Activated CD8-positive, alpha-beta memory T cell treated with anti-CD3 and anti-CD28 coated beads for 4 hours (primary cell): ENCODE data around the gene OSER1.
"Not testable (repeated sequence)": the region's sequence is repeated elsewhere in the genome, so short reads cannot be mapped to it uniquely, and the experiment has no call there.

ENCODE experiments used
- DNase-seq, 2 donors: peaks; one replicate each; pipeline ENCODE4 v3.0.0-alpha.2; 2020; ENCODE audit warnings: low read depth in 2 of 2

The OSER1 gene

DNA sequence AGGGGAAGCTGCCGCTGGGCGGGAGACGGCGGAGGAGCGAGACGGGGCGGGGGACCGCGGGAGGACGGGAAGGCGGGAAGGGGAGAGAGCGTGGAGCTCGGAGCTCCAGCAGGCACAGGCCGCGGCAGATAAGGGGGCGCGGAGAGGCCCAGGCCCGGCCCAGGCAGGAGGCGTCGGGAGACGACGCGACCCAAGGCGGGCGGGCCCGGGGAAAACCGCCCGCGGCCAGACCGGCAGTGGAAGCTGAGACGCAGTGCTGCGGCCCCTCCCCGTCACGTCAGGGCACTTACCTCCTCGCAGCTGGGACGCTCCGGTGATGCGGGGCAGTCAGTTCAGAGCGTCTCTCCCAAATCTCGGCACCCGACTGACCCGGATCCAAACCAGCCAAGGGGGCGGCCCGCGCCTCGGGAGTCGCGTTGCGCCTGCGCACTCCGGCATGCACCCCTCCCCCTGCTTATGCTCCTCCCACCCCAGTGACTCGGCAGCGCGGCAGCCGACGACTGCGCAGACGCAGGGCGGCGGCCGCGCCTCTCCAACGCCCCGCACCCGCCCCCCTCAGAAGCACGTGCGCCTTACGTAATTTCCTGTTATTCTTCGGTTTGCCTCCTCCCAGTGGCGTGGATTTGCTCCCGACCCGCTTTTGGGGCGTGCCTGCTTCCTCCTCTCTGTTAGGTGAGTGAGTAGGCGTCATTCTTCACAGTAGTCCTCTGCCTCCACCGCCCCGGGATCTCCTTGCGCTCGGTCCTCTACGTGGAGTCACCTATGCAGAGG lies at the start of gene OSER1:
OSER1 (minus strand) TSS at position 366 of the 771 bp plus-strand sequence. CDS start 3,814 bp downstream, outside the sequence.
- DNase-seq, result peak; percentile 95 to 96

DNA sequence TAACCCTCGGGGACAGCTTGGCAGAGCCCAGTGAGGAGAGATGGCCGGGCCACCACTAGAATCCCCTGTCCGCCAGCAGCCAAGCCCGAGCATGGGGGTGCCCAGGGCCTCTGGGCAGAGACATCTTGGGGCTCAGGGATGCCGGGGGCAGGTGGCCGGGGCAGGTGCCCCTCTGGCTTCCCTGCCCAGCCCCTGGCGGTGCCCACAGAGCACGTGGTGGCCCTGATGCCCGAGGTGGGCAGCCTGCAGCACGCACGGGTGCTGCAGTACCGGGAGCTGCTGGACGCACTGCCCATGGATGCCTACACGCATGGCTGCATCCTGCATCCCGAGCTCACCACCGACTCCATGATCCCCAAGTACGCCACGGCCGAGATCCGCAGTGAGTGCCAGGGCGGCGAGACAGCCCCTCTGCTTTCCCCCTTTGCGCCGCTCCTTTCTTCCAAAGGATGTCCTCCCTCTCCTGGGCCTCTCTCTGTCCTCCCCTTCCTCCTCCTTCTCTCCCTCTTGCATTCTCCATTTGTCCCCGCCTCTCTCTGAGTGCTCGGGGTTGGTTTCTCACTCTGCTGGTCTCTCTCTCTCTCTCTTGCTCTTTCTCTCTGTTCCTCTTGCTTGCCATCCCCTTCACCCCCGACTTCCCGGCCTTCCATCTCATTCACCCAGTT lies 47.8 kb upstream of the OSER1 start:
- DNase-seq, result no peak

DNA sequence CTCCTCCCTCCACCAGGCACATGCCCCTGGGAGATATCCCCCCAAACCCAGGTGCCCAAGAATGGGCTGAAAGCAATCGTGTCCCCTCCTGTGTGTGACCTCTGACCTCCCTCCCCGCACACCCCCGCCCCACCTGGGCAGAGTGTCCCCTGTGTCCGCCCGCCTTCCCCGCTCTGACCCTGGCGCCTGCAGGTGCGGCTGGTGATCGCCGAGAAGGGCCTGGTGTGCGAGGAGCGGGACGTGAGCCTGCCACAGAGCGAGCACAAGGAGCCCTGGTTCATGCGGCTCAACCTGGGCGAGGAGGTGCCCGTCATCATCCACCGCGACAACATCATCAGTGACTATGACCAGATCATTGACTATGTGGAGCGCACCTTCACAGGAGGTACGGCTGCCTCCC lies 46.4 kb upstream of the OSER1 start:
- DNase-seq, result no peak

DNA sequence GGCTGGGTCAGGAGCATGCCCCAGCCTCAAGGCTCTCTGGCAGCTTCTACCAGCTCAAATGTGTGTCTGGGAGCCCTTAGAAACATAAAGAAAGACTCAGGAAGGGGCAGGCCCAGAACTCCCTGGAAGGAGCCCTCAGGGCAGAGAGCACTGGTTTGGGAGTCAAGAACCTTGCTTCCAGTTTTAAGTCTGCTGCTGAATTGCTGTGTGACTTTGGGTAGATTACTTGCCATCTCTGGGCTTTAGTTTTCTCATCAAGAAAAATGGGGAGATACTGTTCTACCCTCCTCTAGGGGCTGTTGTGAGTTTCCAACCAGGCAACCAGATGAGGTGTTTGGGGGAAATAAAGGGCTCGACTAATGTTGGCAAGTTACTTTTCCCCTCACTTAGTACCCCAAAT lies 45.4 kb upstream of the OSER1 start:
- no peak for DNase-seq

DNA sequence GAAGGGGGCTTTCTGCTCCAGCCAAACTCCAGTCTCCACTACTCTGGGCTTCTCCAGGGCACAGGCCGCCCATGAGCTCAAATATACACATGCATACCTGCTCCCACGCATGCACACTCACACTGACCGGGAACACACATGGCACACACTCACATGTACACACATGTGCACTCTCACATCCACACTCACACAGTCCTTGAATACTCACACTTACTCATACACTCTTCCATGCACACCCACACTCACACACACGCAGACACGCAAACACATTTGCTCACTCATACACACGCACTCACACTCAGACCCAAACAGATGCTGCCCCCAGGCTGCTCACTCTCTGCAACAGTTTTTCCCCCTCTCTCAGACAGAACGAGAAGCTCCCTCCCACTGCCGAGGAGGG lies 43.5 kb upstream of the OSER1 start:
- no peak for DNase-seq

DNA sequence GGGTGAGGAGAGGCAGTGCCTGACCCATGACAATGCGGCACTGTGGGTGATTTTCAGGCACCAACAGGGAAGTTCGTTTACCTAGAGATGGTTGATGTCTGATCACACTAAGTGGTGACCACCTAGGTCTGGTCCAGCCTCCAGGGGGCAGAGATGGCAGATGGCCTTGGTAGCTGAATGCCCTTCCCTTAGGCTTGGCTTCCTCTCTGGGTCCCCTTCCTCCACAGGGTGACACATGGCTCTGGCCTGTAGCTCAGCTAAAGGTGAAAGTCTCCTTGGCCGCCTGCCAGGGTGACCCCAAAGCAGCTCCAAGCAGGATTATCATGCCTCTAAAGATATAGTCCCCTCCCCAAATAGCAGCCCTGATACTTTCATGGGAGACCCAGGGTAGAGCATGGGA lies 43.0 kb upstream of the OSER1 start:
- DNase-seq, result no peak

DNA sequence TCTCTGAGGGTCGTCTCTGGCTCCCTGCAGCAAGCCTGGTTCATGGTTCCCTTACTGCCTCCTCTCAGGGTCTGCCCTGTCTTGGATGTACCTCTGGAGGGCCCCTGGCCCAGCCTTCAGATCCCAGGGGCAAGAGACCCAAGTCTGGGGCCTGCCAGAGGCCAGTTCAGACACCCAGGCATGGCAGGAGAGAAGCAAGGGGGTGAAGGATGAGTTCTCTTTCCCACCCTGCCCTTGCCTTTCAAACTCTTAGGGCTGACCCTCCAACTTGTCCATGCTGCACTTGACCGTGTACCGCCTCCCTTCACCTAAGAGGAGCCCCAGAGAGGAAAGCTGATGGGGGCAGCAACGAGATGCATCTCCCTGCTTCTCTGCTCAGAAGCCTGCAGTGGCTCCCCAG lies 40.7 kb upstream of the OSER1 start:
- DNase-seq, result no peak

DNA sequence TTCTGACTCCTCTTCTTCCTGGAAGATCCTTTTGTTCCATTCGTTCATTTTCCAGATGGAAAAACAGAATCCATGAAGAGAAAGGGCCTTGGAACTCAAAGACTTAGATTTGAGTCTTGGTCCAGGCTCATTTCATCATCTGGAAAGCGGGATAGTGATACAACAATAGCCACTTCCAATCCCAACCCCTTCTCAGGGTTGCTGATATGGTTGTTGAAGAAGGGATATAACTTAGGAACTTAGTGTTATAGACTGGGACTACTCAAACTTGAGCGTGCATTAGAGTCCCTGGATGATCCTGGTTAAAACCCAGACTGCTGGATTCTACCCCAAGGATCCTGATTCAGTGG lies 37.8 kb upstream of the OSER1 start:
- no peak for DNase-seq

DNA sequence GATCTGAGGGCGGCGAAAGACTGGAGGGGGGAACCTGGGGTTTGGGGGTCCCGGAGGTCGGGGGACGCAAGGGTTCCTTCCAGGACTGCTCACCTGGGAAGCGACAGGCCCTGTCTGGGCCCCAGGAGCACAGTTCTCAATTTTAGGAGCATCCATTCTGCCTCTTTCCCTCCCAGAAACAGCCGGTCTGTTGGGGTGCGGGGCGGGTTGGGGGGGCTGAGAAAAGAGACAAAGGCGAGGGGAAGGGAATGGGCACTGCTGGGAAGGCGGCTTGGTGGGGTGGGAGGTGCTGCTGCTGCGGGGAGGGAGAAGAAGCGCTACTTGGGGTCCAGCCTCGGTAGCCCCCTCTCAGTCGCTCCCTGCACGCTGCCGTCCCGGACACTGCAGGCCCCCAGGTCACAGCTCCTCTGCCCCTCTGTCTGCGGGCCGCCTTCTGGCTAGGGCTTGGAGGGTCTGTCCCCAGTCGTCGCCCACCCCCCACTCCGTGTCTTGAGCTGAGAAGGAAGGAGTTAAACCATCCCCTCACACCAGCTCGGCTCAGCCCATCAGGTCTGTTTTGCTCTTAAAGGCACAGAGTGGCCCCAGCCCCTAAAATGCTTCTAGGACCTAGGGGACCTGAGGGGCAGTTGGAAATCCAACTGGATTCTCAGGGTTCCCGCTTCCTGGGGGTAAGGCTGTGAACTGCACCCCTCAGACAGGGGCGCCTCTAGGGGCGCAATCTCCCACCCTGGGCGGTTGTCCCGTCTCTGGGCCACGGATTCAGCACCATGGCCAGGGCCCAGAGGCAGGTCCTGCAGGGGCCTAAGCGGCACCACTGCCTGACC lies 37.2 kb upstream of the OSER1 start:
- no peak for DNase-seq

DNA sequence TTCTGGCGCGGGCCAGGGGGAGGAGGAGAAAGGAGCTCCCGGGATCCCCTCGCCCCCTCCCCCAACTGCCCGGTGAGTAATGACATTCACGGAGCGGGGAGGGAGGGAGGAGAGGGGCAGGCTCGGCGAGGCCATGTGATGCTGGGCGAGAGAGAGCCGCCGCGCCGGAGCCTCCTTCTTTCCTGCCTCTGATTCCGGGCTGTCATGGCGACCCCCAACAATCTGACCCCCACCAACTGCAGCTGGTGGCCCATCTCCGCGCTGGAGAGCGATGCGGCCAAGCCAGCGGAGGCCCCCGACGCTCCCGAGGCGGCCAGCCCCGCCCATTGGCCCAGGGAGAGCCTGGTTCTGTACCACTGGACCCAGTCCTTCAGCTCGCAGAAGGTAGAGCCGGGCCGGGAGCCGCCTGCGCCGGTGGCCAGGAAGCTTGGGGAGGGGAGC lies 36.6 kb upstream of the OSER1 start, which contains the start of gene GDAP1L1:
GDAP1L1 (plus strand) TSS at position 178 of the 441 bp plus-strand sequence; CDS start at position 205, 27 bp downstream.
- DNase-seq, result no peak

DNA sequence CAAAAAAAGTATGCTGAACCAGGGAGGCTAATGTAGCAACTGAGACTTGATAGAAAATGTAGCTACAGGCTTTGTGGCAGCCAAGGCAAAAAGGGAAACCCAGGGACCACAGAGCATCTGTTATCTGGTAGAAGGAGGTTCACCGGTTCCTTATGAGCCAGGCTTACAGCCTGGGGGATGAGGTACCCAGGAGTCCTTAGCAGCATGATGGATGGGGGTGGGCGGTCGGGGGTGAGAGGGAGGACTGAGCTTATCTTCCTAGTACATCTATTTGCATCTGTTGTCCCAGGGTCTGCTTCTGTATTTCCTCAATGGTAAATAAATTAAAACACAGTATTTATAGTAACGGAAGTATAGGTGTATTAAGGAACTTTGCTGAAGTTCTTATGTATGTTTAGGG lies 35.4 kb upstream of the OSER1 start:
- no peak for DNase-seq

DNA sequence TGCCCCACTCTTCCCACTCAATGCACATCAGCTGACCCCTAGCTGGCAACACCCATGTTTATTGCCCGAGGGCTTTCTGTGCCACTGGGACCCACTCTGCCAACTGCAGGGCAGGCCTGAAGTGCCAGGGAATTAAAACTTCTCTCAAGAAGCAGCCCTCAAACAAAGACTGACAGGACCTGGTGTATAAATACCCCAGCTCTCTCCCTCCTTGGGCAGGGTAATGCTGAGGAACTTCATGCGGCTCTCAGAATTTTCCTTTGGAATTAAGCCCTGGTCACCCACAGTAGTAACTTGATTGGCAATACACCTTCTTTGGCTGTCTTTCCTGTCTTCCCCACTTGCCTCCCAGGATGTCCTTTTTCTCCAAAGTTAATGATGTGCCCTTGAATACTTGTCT lies 31.2 kb upstream of the OSER1 start:
- no peak for DNase-seq

DNA sequence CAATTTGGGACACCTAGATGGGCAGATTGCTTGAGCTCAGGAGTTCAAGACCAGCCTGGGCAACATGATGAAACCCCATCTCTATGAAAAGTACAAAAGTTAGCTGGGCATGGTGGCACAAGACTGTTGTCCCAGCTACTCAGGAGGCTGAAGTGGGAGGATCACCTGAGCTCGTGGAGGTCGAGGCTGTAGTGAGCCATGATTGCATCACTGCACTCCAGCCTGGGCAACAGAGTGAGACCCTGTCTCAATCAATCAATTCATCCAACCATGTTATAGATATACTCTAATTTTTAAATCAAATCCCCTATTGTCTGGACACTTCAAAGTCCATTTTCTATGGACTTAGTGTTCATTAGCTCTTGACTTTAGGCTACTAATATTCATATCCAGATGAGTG lies 26.3 kb upstream of the OSER1 start:
- DNase-seq, result not testable (repeated sequence)

DNA sequence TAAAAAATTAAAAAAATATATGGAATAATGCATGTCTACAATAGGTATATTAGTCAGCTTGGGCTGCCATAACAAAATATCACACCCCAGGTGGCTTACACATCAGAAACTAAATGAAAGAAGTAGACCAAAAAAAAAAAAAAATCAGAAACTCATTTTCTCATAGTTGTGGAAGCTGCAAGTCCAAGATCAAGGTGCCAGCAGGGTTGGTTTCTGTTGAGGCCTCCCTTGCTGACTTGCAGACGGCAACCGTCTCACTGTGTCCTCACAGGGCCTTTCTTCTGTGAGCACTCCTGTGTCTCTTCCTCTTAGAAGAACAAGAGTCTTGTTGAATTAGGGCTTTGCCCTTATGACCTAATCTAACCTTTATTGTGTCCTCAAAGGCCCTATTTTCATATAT lies 25.1 kb upstream of the OSER1 start:
- DNase-seq, result no peak

DNA sequence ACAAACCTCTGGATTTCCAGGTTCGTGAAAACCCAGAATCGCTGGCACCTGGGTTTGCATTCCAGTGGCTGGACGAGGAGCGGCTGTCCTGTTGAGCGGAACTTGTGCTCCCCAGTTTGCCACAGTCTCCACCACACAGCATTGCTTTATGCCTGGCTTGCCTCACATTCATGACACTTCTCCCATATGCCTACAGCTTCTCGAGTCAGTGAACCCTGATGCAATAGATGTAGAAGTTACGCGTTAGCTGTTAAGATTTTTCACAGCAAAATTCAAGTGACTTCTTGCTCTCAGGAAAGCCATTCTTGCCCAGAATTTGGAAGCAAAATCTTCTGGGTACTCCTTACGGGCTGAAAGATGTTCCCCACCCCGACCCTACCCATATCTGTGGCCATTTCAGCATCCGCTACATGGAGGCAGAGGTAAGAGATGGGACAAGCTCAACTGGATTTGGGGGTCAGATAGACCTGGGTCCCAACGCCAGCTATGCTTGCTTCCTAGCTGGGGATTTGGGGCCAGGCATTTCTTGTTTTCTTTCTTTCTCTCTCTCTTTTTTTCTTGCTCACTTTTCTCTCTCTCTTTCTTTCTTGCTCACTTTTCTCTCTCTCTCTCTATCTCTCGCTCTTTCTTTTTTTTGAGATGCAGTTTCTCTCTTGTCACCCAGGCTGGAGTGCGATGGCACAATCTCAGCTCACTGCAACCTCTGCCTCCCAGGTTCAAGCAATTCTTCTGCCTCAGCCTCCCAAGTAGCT lies 24.2 kb upstream of the OSER1 start:
- no peak for DNase-seq

DNA sequence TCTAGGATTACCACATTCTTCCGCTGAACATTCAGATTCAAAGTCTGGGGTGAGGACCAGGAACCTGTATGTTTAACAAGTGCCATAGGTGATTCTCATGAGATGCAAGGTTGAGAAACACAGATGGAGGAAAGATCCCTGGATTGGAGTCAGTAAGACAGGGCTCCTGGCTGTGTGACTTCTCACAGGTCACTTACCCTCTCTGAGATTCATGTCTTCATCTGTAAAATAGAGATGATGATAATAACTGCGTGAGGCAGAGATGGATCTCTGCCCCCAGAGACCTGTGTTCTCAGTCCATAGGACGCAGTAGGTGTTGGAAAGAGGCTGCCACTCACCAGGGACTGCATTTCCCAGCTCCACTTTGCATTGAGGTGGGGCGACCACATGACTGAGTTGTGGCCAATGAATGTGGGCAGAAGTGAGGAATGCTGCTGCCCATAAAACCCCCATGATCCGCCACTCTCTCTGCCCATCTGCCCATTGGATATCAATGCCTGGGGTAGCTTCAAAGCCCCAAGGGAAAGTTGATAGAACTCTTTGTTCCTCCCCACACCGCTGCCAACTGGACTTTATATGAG lies 23.0 kb upstream of the OSER1 start:
- DNase-seq, result no peak

DNA sequence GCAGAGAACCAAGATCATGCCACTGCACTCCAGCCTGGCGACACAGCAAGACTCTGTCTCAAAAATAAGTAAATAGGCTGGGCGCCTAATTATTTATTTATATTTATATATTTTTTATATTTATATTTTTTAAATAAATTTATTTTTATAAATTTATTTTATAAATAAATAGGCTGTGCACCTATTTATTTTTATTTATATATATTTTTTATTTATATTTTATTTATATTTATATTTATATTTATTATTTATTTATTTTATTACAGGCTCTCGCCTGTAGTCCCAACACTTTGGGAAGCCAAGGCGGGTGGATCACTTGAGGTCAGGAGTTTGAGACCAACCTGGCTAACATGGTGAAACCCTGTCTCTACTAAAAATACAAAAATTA lies 21.9 kb upstream of the OSER1 start:
- not testable (repeated sequence) for DNase-seq

DNA sequence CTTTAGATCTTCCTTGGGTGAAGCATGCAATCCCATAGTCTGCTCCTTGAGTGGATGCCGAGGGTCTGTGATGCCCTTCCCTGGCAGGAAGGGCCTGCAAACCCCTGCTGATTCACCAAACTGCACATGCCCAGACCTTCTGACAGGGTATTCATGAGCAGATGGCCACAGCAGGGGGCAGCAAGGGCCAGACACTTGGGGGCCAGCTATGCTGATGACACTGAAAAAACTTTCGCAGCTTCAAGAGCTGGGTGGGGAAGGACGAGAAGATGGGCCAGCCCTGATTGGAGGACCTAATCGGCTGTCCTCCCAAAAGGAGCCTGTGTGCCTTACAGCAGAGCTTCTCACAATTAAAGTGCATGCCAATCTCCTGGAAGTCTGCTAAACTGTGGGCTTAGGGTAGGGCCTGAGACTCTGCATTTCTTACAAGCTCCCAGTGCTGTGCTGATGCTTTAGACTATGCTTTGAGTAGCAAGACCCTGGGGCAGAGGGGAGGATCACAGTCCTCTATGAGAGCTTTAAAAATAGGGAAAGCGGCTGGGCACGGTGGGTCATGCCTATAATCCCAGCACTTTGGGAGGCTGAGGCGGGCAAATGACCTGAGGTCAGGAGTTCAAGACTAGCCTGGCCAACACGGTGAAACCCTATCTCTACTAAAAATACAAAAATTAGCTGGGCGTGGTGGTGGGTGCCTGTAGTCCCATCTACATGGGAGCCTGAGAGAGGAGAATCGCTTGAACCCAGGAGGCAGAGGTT lies 21.3 kb upstream of the OSER1 start:
- DNase-seq, result no peak

DNA sequence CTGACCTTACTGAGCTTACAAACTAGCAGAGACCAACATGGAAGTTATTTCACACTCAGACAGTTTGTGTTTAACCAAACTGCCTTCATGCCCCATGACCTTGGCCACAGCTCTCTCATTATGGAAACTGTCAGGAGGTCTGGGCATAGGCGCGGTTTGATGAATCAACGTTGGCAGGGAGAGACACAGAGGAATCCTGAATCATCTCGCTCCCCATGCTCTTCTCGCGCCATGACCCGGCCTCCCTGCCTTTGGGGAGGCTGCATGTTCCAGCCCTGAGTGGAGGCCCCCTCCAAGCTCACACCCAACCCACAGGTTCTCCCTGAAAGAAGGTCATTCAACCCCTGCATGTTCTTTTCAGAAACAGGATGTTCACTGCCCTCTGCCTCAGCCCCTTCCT lies 20.6 kb upstream of the OSER1 start:
- DNase-seq, result no peak

DNA sequence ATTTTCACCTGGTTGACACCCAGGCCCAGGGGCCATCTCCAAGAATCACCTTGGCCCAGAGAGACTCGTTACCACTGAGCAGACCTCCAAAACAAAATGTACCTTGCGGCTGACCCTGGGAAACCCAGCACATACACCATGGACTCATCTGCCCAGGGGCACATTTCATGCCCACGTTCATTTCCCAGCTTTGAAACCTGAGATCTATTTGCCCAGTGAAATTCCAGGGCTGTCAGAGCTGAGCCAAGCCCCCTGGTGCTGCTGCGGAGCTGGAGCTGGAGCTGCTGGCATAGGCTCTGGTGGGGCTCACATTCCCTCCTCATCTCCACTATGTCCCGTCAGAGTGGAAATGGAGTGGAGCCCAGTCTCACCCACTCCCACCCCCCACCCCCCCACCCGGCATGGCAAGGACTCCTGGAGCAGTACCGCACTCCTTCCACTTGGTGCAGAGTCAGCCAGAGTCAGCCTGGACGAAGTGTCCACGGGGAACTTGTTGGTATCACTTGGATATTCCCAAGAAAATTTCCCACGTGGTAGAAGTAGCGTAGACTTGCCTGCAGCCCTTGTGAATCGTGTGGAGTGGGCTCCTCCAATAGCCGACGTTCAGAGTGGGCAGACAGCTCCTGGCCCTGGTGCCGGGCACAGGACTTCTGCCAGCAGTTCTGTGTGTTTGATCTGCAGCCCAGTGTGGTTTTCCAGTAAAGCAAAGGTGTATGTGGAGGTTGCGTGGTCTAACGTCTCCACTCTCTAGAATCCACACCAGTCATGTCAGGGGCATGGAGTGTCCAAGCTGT lies 18.1 kb upstream of the OSER1 start:
- DNase-seq, result no peak
